GM23248 (cell line): ENCODE results near the gene AKAP12.

ENCODE experiments used
- EZH2 ChIP-seq: fragments of 200-600 bp; sonication (generic); IDR thresholded peaks from 2 replicates; pipeline ENCODE4 v1.6.1; 2018; ENCODE audit warnings: antibody characterized with exemption, mild to moderate bottlenecking; ENCODE audit not compliant: insufficient read depth, poor library complexity, severe bottlenecking
- EZH2phosphoT487 ChIP-seq: fragments of 200-600 bp; sonication (generic); IDR thresholded peaks from 2 replicates; pipeline ENCODE4 v1.6.1; 2018; ENCODE audit warnings: antibody characterized with exemption, moderate library complexity, mild to moderate bottlenecking, low read depth; ENCODE audit not compliant: insufficient read depth

GRCh38 chr6:151291722-151292059 lies 51.9 kb downstream of the AKAP12 start:
- no peak for TF ChIP-seq EZH2
- no peak for TF ChIP-seq EZH2phosphoT487
